ENCODE results near the gene PRKAR2B. TPM values are rescaled to one million over a fixed set of nuclear protein-coding genes. Genes with fewer than 3 reads are reported as not detected.

The PRKAR2B gene
- total and polyA plus RNA-seq, 2 of the 4 experiments (the other 2 are of a cell fraction) = 3.0 to 3.1 TPM

DNA sequence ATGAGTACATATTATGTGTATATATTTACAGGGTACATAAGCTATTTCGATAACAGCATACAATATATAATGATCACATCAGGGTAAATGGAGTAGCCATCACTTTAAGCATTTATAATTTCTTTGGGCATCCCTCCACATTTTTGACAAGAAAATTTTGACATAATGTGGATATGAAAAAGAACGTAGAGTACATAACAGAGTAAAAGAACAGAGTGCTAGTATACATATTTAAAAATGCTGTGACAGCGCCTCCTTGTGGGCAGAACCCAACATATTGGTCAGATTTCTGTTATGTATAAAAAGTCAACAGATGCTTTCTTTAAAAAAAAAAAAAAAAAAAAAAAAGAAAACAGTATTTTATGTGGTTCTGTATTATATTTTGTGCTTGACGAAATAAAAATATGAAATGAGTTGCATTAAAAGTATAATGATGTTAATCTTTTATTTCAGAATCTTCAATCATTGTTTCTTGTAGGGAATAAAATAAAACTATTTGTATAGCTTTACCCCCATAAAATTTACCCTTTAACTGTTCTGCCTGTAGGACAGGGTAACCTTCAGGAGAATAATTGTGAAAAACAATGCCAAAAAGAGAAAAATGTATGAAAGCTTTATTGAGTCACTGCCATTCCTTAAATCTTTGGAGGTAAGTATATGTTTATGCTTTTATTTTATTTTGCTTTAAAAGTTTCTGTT is 106.0 kb downstream of the PRKAR2B start (continued):
- peak; percentile 75 for TF ChIP-seq RAD21 (IDR thresholded peaks at IDR 0.05; ENCODE audit: low read length)

DNA sequence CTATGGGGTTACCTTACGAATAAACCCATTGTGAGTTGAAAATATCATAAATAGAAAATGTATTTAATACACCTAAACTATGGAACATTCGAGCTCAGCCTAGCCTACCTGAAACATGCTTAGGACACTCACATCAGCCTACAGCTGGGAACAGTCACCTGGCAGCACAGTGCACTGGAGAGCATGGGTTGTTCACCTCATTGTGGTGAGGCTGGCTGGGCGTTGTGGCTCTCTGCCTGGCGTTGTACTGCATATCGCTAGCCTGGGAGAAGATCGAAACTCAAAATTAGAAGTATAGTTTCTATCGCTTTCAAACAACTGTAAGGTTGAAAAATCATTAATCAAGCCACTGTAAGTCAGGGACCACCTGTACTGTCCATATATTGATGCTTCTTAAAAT is 107.0 kb downstream of the PRKAR2B start:
- no peak overlapping the region for H4K5ac ChIP-seq (ENCODE audit: low read depth, low read length)
- H2AK9ac ChIP-seq (replicated peaks; ENCODE audit: low read depth, low read length, poor library complexity) = peak overlapping the region; percentile 46
- peak overlapping the region in 1 of 2 experiments; percentile 6; a peak in 1 of 4 replicates for H4K8ac ChIP-seq (ENCODE audit: low read depth in 2 of 2, low read length in 2 of 2)
- H3K4me1 ChIP-seq (ENCODE audit: control insufficient read depth, insufficient read depth, low read length) = peaks cover 6% of the 10 kb centered on the region
- POLR2A ChIA-PET (ENCODE audit: unreplicated experiment) = no interaction called here
- in situ Hi-C loops (cut with MboI; ENCODE audit: low sequenced_read_pairs) = loop anchor here (10.0 kb wide), 1 partner anchor 487 kb away; the partner anchor contains the start of gene CCDC71L
- H3K4me3 ChIP-seq (ENCODE audit: insufficient read depth, low read depth, low read length) = no peak overlapping the region
- DNase-seq = no peak
- H3K9ac ChIP-seq (ENCODE audit: low read depth, low read length) = no peak overlapping the region
- WGBS, 2 experiments (ENCODE audit: extremely low coverage in 2 of 2, insufficient read length in 1 of 2) = 100% methylated on average over 1 of the region's 7 CpGs; no CpG with 5 or more reads in 1 of the 2 experiments
- no peak overlapping the region for H2AFZ ChIP-seq (replicated peaks; ENCODE audit: low read length, poor library complexity)
- H3K14ac ChIP-seq (replicated peaks; ENCODE audit: low read depth, low read length) = 0 out of 2 replicates have a peak overlapping the region, but pooled peaks have one; percentile 63
- CTCF ChIA-PET = interaction anchor here (2.2 kb wide), 1 partner anchor 204 kb away, joined by 12 read pairs; no protein-coding TSS in a partner anchor
- H2BK15ac ChIP-seq (ENCODE audit: low read depth, low read length) = peak overlapping the region; percentile 41; the same call in 2 of the 3 replicates
- dilution Hi-C loops (cut with HindIII; ENCODE audit: low sequenced_read_pairs, unreplicated experiment) = loop anchor here (10.0 kb wide), 1 partner anchor 207 kb away; no protein-coding TSS in a partner anchor
- H3K56ac ChIP-seq (ENCODE audit: extremely low read depth, insufficient read depth, low read length) = no peak overlapping the region
- no TSS peak for BruUV-seq (replicated peaks)
- H4K20me1 ChIP-seq (ENCODE audit: insufficient read depth, low read length) = no peaks in the 10 kb centered on the region
- intact Hi-C loops (cut with micrococcal nuclease) = loop anchor here (2.0 to 5.0 kb wide), 2 partner anchors 107 to 974 kb away; partner anchors contain the start of gene PRKAR2B
- no peaks in the 10 kb centered on the region for H3K36me3 ChIP-seq (ENCODE audit: control insufficient read depth, insufficient read depth, low read length)
- 0 out of 2 replicates have a peak overlapping the region, but pooled peaks have one; percentile 3 for H3K4ac ChIP-seq (ENCODE audit: low read depth, low read length)
- H3K27ac ChIP-seq (ENCODE audit: insufficient read depth, low read length) = no peak overlapping the region
- no peak overlapping the region; the same call in 1 of the 2 replicates for H2BK20ac ChIP-seq (ENCODE audit: low read depth, low read length)
- no peak overlapping the region for H3K23ac ChIP-seq (ENCODE audit: low read depth, low read length)
- no peaks in the 10 kb centered on the region for H3K79me1 ChIP-seq (ENCODE audit: low read depth in 1 of 2, low read length in 2 of 2)
- H3K18ac ChIP-seq (ENCODE audit: low read depth, low read length) = no peak overlapping the region; the same call in 1 of the 2 replicates
- no peak overlapping the region for H3K4me2 ChIP-seq (ENCODE audit: low read depth, low read length)
- no peaks in the 10 kb centered on the region for H3K9me3 ChIP-seq (ENCODE audit: control insufficient read depth, insufficient read depth, low read length)
- no peak for ATAC-seq (ENCODE audit: low read depth)
- 0 out of 2 replicates have a peak overlapping the region, but pooled peaks have one; percentile 43 for H4K91ac ChIP-seq (ENCODE audit: insufficient read depth, low read depth, low read length)
- peaks cover 5% of the 10 kb centered on the region for H3K9me1 ChIP-seq (ENCODE audit: insufficient read depth, low read length)
- H2BK5ac ChIP-seq (ENCODE audit: low read depth, low read length, poor library complexity, severe bottlenecking) = peak overlapping the region; percentile 38
- H3K27me3 ChIP-seq (ENCODE audit: control insufficient read depth, insufficient read depth, low read length) = no peaks in the 10 kb centered on the region
- H2AK5ac ChIP-seq (ENCODE audit: low read depth, low read length) = peak overlapping the region; percentile 75
- H2BK120ac ChIP-seq (ENCODE audit: low read depth, low read length) = no peak overlapping the region; the same call in 1 of the 2 replicates
- TF ChIP-seq RFX5 (IDR thresholded peaks at IDR 0.05; ENCODE audit: low read depth, low read length) = no peak
- no peak for TF ChIP-seq NFE2L2 (IDR thresholded peaks at IDR 0.05; ENCODE audit: low read depth, low read length)
- no peak for TF ChIP-seq MAFK (IDR thresholded peaks at IDR 0.05; ENCODE audit: low read depth, low read length)
- TF ChIP-seq RCOR1 (IDR thresholded peaks at IDR 0.05; ENCODE audit: insufficient replicate concordance, low read length) = no peak
- TF ChIP-seq RAD21 (IDR thresholded peaks at IDR 0.05; ENCODE audit: low read length) = no peak
- TF ChIP-seq, protein P1, sequence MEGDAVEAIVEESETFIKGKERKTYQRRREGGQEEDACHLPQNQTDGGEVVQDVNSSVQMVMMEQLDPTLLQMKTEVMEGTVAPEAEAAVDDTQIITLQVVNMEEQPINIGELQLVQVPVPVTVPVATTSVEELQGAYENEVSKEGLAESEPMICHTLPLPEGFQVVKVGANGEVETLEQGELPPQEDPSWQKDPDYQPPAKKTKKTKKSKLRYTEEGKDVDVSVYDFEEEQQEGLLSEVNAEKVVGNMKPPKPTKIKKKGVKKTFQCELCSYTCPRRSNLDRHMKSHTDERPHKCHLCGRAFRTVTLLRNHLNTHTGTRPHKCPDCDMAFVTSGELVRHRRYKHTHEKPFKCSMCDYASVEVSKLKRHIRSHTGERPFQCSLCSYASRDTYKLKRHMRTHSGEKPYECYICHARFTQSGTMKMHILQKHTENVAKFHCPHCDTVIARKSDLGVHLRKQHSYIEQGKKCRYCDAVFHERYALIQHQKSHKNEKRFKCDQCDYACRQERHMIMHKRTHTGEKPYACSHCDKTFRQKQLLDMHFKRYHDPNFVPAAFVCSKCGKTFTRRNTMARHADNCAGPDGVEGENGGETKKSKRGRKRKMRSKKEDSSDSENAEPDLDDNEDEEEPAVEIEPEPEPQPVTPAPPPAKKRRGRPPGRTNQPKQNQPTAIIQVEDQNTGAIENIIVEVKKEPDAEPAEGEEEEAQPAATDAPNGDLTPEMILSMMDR (conservative IDR thresholded peaks at IDR 0.05; ENCODE audit: low read depth, low read length) = no peak
- no peak for TF ChIP-seq CHD1 (IDR thresholded peaks at IDR 0.05; ENCODE audit: low read depth, low read length)
- TF ChIP-seq POLR2A (IDR thresholded peaks at IDR 0.05; ENCODE audit: low read depth, low read length) = no peak
- TF ChIP-seq SMC3 (IDR thresholded peaks at IDR 0.05; ENCODE audit: low read depth, low read length) = no peak
- no peak for TF ChIP-seq CEBPB (IDR thresholded peaks at IDR 0.05; ENCODE audit: low read depth, low read length)
- no peak for TF ChIP-seq MXI1 (IDR thresholded peaks at IDR 0.05; ENCODE audit: borderline replicate concordance, low read depth, low read length)
- TF ChIP-seq, protein P2, sequence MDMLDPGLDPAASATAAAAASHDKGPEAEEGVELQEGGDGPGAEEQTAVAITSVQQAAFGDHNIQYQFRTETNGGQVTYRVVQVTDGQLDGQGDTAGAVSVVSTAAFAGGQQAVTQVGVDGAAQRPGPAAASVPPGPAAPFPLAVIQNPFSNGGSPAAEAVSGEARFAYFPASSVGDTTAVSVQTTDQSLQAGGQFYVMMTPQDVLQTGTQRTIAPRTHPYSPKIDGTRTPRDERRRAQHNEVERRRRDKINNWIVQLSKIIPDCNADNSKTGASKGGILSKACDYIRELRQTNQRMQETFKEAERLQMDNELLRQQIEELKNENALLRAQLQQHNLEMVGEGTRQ (IDR thresholded peaks at IDR 0.05; ENCODE audit: low read depth, low read length) = no peak

Data from IMR-90 (cell line).